Hematopoietic multipotent progenitor cell (in vitro differentiated cells): ENCODE measurements around the gene TCEAL5. TPM values are rescaled to one million over a fixed set of nuclear protein-coding genes. Genes with fewer than 3 reads are reported as not detected.
"Not testable (repeated sequence)": the region's sequence is repeated elsewhere in the genome, so short reads cannot be mapped to it uniquely, and the experiment has no call there.

Experiments
- DNase-seq, 3 donors: peaks; one replicate each; pipeline ENCODE4 v3.0.0-alpha.2; 2011 to 2015; ENCODE audit warnings: low read depth in 2 of 3, low spot score in 2 of 3
- total RNA-seq: library from RNA; depleted of rRNA; stranded (reverse); fragments of >200 nt; gene quantifications from one replicate; pipeline ENCODE4 v1.2.3, GENCODE V29; 2012

The TCEAL5 gene
- total RNA-seq, 1 donor, result 0.27 TPM

DNA sequence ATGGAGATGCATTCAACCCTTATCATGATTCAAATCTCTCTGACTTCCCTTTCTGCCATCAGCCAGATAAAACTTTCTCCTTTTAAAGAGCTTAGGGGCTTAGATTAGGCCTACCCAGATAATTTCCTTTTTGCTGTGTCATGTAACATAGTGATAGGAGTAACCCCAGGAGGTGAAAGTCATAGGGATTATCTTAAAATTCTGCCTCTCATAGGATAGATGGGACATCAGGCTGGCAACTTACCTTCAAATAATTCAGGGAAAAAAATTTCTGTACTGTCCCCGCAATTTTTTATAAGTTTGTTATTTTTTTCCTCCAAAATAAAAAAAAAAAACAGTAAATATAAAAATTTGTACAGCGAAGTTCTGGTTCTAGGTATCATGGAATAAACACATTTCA lies 40.9 kb downstream of the TCEAL5 start:
- not testable (repeated sequence) for DNase-seq

DNA sequence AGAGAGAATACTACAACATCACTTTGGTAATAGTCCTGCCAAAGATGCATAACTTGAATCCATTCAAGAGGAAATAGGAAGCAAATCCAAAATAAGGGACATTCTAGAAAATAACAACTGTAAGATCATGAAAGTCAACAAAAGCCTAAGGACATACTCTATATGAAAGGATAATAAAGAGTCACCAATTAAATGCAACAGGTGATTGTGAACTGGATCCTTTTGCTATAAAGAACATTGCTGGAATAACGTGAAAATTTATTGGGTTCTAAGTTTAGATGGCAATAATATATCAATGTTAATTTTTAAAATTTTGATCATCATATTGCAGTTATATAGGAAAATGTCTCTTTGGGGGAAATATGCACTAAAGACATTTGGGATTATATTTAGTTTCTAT lies 41.7 kb downstream of the TCEAL5 start:
- DNase-seq, result no peak

DNA sequence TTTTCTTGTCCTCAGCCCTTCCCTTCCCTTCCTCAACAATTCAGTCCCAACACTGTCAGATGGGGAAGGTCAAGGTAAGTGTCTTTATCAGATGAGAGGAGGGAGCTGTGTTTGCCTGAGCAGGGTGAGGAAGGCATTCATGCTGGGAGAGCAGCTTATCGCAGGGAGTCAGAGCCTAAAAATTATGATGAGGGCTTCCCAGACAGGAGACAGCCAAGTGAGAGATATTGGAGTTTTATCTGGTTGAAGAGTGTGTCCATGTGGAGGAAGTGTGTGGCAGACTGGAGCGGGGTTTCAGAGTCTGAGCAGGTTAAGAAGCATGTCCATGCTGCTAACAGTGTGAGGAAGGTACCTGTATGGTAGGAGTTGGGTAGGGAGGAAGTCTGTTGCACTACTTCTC lies 43.3 kb downstream of the TCEAL5 start:
- no peak for DNase-seq

DNA sequence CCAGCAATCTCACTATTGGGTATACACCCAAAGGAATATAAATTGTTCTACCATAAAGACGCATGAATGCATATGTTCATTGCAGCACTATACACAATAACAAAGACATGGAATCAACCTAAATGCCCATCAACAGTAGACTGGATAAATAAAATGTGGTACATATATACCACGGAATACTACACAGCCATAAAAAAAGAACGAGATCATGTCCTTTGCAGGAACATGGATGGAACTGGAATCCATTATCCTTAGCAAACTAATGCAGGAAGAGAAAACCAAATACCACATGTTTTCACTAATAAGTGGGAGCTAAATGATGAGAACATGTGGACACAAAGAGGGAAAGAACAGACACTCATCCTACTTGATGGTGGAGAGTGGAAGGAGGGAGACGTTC lies 50.6 kb downstream of the TCEAL5 start:
- not testable (repeated sequence) for DNase-seq

Other genes starting within 250 kb of the TCEAL5 start
- 10.0 TPM for gene BEX1, start 212.6 kb downstream of the TCEAL5 start, total RNA-seq
- gene NXF3, start 183.6 kb downstream of the TCEAL5 start, total RNA-seq, result under 0.01 TPM
- gene BEX4, start 61.6 kb downstream of the TCEAL5 start, total RNA-seq, result 19.1 TPM
- 22.9 TPM for gene TCEAL8, start 21.6 kb downstream of the TCEAL5 start, total RNA-seq
- gene BEX2, start 34.2 kb upstream of the TCEAL5 start, total RNA-seq, result 41.7 TPM
- 0.27 TPM for gene TCEAL7, start 53.5 kb upstream of the TCEAL5 start, total RNA-seq
- gene TCEAL9, start 79.8 kb upstream of the TCEAL5 start, total RNA-seq, result 4.0 TPM
- 61.1 TPM for gene BEX3, start 99.8 kb upstream of the TCEAL5 start, total RNA-seq
- 0.27 TPM for gene RAB40A, start 242.7 kb upstream of the TCEAL5 start, total RNA-seq